CD4-positive, alpha-beta T cell treated with Interleukin-2 at 100 ng/mL for 4 hours (primary cell): ENCODE data around the gene DHRS4.
"Not testable (repeated sequence)": the region's sequence is repeated elsewhere in the genome, so short reads cannot be mapped to it uniquely, and the experiment has no call there.

ENCODE experiments used
- DNase-seq: peaks from one replicate; pipeline ENCODE4 v3.0.0-alpha.2; 2020; ENCODE audit warnings: low spot score

The DHRS4 gene

DNA sequence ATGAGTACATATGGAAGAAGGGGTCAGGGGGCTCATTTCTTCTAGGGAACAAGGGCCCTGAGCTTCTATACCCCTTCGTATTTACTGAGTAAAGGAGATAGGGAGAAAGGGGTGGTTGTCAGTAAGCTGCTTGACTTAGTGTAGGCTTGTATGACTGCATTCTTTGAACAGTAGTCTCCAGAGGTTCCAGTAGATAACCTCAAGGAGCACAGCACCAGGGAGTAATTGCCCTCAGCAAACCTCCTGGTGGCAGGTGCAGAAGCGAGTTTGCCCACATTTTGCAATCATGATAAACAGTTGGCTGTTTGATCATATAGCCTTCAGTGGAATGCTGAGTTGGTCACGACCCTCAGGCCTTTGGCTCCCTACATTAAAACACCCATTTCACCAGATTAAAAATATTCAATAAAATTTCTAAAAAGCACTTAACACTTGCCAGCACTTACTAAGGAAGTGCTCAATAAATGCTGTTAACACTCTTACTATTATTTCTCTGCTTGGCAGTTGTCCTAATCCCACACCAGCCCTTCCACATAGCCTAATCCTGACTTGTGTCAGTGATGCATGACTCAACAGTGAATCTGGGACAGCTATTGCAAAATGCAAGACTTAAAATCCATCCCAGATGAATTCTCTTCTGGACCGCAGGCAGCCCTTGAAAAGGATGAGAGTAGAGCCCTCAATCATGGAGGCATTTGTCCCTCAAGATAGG lies 31.5 kb downstream of the DHRS4 start:
- no peak for DNase-seq

DNA sequence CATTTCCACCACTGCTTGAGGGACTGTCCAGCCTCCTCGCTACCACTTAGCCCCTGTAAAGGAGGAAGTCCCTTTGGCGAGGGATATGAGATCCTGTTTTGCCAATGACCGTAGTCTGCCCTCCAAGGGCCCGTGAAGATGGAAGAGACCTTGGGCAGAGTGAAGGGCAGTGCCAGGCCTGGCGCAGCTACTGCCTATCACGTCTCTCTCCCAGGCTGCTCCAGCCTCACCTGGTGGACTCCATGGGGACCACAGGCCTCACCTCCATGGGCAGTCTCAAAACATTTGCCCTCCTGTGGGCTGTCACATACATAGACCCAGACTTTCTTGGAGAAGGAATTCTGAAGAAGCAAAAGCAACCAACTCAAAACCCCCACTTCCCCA lies 34.6 kb downstream of the DHRS4 start:
- DNase-seq: not testable (repeated sequence)

DNA sequence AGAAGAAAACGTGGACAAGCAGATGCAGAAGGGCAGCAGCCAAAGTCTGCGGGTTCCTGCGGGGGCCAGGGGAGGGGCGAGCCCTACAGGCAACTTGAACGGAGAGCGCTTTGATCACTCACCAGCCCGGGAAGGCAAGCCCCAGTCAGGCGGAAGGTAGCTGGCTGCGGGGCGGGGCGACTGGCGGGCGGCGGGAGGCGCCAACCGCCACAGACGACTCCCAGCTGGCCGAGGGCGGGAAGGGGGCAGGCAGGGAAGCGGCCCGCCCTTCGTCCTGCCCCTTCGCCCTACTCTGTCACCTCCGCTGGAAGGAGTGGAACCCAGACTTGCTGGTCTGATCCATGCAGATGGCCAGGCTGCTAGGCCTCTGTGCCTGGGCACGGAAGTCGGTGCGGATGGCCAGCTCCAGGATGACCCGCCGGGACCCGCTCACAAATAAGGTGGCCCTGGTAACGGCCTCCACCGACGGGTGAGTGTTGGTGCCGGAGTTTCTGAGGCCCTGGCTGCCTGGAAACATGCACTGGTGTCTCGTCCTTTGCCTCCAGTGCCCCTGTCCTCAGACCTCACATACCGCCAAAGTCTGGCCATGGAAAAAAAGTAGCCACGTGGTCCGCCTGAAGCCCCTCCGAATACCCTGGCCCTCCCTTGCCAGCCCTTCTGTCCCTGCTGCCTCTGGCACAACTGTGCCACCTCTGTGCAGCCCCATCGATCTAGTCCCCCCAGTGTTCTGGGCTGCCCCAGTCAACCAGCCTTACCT lies 35.2 kb downstream of the DHRS4 start, which contains the start of gene DHRS4L2:
DHRS4L2 (plus strand) TSS at position 323 of the 757 bp plus-strand sequence; CDS start at position 342, 19 bp downstream.
- peak; percentile 70 for DNase-seq

DNA sequence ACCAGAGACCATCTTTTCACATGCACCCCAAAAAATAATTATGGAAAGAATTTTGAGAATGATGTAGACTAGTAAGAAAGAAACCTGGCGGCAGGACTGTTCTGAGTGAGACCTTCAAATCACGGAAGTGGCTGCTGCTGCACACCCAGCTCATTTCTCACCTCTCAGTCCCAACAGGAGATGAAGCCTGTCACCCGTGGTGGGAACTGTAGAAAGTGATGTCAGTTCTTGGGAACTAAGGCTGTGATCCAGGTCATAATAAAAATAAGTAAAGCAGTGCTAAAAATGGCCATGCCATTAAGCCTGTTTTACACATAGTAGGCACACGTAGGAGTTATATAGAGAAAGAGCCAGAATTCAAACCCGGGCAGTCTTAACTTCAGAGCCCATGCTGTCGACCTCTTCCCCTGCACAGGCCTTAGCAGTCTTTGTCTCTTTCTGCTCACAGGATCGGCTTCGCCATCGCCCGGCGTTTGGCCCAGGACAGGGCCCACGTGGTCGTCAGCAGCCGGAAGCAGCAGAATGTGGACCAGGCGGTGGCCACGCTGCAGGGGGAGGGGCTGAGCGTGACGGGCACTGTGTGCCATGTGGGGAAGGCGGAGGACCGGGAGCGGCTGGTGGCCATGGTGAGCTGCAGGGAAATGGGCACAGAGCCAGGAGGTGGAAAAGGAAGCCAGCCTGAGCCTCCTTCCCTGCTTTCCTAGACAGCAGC lies 36.3 kb downstream of the DHRS4 start:
- peak; percentile 11 for DNase-seq

DNA sequence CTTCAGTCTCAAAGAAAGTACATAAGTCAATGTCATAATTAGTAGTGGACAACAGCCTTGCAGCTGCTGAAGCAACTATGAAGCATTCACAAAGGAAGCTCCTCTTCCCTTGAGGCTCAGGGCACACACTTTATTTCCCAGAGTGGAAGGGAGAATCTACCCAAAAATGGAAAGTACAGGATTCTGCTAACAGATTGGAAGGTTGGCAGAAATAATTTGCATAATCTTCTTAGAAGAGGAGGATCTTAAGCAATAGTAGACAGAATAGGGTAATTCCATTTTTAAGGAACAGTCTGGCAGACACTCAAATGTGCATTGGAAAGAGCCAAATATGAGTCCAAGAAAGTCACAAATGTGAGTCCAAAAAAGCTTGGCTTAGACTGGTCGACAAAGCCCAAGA lies 37.4 kb downstream of the DHRS4 start:
- DNase-seq: not testable (repeated sequence)

DNA sequence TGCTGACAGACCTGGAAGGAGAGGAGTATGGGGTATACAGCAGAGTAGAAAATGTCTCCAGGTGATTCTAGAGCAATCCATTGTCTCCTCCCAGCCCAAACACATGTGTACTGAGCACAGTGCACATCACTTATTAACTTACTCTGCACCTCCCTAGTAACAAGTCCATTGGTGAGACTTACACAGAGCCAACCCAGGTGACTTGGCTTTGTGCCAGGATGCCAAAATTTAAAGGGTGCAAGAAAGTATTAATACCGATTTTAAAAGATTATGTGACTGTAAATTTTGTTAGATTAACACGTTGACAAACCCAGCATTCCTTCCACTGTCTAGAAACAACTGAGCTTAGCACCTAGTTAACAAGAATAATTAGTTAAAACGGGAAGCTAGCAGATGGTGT lies 39.5 kb downstream of the DHRS4 start:
- not testable (repeated sequence) for DNase-seq

DNA sequence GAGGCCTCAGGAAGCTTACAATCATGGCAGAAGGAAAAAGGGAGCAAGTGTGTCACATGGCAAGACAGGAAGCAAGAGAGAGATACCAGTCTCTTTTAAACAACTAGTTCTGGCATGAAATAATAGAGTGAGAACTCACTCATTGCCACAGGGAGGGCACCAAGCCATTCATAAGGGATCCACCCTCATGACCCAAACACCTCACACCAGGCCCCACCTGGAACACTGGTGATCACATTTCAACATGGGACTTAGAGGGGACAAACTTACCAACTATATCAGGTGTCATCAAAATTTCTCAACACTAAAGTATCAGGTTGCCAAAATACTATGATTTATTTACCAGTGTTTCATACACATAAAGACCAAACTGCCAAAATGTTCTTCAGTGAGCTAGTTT lies 42.4 kb downstream of the DHRS4 start:
- not testable (repeated sequence) for DNase-seq

DNA sequence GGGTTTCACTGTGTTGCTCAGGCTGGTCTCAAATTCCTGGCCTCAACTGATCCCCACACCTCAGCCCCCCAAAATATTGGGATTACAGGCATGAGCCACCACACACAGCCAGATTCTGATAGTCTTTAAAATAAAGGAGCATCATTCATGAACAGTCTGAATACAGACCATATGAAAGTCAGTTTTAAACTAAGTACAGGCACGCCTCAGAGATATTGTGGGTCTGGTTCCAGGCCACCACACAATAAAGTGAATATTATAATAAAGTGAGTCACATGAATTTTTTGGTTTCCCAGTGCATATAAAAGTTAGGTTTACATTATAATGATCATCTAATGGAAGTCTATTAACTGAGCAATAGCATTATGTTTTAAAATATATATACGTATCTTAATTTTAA lies 43.3 kb downstream of the DHRS4 start:
- not testable (repeated sequence) for DNase-seq

DNA sequence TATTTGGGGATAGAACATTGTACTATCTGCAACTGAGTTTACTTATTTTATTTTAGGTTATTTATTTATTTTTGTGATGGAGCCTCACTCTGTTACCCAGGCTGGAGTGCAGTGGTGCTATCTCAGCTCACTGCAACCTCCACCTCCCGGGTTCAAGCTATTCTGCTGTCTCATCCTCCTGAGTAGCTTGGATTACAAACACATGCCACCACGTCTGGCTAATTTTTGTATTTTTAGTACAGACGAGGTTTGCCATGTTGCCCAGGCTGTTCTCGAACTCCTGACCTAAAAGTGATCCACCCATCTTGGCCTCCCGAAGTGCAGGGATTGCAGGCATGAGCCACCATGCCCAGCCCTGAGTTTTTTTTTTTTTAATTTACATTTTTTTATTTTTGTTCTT lies 46.1 kb downstream of the DHRS4 start:
- DNase-seq: not testable (repeated sequence)

DNA sequence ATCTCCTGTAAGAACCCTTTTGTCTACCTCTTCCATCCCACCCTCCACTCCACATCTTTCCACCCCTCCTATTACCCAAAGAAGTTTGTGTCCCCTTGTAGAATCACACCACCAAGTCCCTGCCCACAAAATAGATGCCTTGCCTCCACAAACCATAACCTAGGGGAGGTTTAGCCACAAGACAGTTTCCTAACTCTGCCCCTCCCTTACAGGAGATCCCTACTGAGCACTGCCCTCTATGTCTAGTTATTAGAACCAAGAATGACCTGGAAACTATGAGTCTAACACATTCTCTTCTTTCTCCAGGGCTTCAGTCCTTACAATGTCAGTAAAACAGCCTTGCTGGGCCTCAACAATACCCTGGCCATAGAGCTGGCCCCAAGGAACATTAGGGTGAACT lies 47.5 kb downstream of the DHRS4 start:
- DNase-seq: not testable (repeated sequence)

DNA sequence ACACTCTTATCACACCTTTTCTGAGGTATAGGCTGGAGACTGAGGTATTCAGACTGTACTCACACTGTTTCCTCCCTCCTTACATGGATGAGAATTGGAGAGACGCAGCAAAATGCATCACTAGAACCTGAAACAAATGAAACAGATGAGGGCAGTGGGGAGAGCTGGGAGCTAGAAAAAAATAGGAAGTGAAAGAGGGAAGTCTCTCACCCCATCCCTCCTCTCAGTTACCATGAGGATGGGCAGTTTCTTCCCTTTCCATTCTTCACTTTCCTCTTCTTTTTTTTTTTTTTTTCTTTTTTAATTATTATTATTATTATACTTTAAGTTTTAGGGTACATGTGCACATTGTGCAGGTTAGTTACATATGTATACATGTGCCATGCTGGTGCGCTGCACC lies 48.1 kb downstream of the DHRS4 start:
- not testable (repeated sequence) for DNase-seq

DNA sequence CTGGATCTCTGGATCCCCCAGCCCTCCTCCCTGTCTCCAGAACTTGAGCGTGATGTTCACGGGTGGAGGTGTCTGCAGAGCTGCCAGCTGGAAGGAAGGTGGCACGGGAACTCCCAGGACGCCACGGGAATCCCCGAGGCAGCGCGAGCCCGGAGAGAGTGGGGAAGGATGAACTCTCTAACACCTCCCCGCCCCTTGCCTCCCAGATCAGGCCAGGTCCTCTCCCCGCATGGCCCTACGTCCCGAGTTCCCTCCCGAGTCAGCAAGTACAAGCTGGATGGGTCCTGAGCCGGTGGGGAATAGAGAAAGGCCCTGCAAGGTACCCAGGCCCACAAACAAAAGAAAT lies 52.9 kb downstream of the DHRS4 start:
- DNase-seq: not testable (repeated sequence)

DNA sequence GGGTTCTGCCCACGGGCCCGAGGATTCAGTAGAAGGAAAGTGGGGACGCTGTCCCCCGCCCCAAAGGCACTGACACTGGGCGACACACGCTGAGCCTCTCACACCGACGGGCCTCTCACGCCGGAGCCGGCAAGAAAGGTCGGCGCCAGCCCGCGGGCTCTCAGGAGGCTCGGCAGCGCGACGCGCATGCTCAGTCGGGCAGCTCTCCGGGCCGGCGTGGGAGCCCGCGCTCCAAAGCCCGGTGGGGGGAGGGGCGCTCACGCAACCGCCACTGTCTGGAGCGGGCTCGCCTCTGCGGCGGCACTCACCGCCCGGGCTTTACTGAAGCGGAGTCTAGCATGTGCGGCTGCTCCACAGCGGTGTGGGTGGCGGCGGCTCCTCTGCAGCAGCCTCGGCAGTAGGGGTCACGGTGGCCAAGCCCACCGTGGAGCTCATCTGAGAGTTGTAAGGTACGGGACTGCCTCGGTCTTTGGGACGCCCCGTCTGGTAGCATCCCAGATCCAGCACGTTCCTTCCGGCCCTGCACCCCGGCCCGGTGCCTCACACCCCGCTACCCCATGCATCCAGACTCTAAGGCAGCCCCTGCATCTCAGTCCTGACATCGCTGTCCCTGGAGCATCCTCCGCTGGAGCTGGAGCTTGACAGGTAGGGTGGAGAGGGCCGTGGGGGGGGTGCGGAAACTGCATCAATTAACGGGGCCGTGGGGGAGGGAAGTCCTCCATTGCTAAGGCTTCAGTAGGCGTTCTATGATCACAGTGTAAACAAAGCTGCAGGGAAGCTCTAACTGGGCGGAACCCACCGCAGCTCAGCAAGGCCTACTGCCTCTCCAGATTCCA lies 53.5 kb downstream of the DHRS4 start:
- peak; percentile 55 for DNase-seq

DNA sequence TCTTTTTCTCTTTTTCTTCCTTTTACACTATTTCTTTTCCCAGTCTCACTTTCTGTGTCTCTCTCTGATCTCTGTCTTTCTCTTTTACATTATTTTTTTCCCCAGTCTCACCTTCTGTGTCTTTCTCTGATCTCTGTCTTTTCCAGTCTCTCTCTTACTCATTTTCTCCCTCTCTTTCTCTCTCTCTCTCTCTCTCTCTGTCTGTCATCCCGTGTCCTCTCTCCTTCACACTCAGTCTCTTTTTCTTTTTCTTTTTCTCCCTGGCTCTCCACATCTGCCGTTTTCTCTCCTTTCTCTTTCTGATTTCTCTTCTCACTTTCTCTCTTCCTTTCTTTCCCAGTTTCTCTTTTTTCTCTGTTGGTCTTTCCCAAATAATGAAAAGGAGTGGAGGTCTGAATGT lies 57.5 kb downstream of the DHRS4 start:
- no peak for DNase-seq

DNA sequence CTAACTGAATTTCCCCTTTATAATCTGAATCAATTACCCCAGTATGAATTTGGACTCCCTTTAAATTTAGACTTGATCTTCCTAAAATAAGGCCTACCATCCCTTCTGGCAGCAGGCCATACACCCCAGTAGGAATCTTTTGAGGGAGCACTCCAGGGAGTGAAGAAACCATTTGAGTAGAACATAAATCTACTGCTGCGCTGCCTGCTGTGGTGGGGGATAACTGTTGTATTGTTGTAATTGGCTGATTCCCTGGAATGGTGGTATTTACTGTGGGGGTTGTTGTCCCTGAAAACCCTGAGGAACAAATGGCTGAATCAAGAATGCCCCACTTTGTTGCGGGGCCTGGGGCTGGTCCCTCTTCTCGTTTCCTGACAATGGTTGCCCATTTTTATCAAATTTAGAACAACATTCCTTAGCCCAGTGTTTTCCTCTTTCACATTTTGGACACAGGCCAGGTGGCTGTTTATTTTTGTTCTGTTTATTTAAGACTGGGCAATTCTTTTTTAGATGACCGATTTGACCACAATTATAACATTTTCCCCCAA lies 59.2 kb downstream of the DHRS4 start:
- not testable (repeated sequence) for DNase-seq

DNA sequence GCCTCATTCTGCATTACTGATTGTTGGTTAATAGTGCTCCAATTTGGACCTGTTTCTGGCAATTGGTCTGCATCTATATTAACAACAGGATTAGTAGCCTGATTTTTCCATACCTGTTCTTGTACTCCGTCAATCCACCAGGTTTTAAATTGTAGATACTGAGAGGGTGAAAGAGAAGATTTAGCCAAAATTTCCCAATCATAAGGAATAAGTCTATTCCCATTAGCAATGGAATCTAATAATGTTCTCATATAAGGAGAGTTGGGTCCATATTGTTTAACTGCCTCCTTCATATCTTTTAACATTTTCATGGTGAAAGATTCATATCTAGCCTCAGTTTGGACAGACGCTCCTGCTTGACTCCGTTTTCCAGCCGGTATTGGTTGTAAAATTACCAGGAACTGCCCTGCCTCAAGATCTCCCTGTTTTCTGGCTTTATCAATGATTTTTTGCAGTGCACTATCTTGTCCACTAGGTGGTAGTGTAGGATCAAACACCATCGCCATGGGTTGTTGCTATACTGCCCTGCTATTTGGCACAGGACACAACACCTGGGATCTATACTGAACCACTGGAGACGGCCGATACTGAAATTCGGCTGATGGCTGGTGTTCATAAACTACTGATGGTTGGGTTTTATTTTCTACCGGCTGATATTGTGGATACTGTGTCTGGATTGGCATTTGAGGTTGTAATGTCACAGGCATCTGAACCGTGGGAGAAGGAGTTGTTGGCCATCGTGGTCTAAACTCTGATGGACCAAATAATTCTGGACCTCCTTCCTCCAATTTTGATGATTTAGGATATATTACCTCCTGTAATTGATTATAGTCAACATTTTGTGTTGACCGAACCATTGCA lies 60.3 kb downstream of the DHRS4 start:
- peak; percentile 80 for DNase-seq

DNA sequence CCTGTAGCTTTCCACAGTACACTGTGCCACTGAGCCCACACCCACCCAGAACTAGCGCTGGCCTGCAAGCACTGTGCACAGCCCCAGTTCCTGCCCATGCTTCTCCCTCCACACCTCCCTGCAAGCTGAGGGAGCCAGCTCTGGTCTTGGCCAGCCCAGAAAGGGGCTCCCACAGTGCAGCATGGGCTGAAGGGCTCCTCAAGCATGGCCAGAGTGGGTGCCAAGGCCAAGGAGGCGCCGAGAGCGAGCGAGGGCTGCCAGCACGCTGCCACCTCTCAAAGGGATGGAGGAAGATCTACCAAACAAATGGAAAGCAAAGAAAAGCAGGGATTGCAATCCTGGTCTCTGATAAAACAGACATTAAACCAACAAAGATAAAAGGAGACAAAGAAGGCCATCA lies 62.2 kb downstream of the DHRS4 start:
- not testable (repeated sequence) for DNase-seq
